Mucosa of descending colon (tissue), 3 donors: ENCODE results near the gene GJB6. TPM values are rescaled to one million over a fixed set of nuclear protein-coding genes. Genes with fewer than 3 reads are reported as not detected.

Source experiments
- ATAC-seq: fragments of 200-7000 bp; cut with Tn5 transposase; one replicate; pipeline ENCODE4 v1.9.1; 2020; ENCODE audit warnings: mild to moderate bottlenecking, moderate library complexity
- DNase-seq, 3 donors: peaks; one replicate each; pipeline ENCODE4 v3.0.0-alpha.2; 2020
- H3K36me3 ChIP-seq: fragments of 200-600 bp; one replicate; pipeline ENCODE4 v1.8.0; 2021; ENCODE audit warnings: low read depth, mild to moderate bottlenecking
- H3K4me1 ChIP-seq: fragments of 200-600 bp; one replicate; pipeline ENCODE4 v1.8.0; 2021; ENCODE audit warnings: low read depth, mild to moderate bottlenecking
- H3K4me3 ChIP-seq: fragments of 200-600 bp; one replicate; pipeline ENCODE4 v1.8.0; 2021; ENCODE audit warnings: mild to moderate bottlenecking
- H3K9me3 ChIP-seq: fragments of 200-600 bp; one replicate; pipeline ENCODE4 v1.8.0; 2021; ENCODE audit warnings: mild to moderate bottlenecking
- intact Hi-C, 2 donors: fragments of 100-400 bp; cut with DNase I in 1 of 2; cut with micrococcal nuclease in 1 of 2; formaldehyde crosslinking; loops; one replicate each; pipeline versions ENCODE4 v1.11.0 to v1.11.1; 2022; cut with DNase I, micrococcal nuclease
- total RNA-seq, 3 donors: library from RNA; stranded (reverse); fragmentation: NEBNext Ultra II Directional in 2 of 3; extraction: Animal tissue kit (Norgen Biotek cat#: 25700) in 2 of 3; gene quantifications; one replicate each; pipeline versions ENCODE4 v1.2.1 to v1.2.4, GENCODE V29; 2021 to 2023
- TF ChIP-seq, protein P1 (sequence below): fragments of 200-600 bp; IDR thresholded peaks from one replicate; pipeline ENCODE4 v1.8.0; 2022; ENCODE audit warnings: antibody characterized with exemption, mild to moderate bottlenecking
- donor health status: DM: no; HTN: no; CAD: no; lungs with moderate emphysema.
- donor health status: DM: no; HTN: no; CAD: no.
- donor health status: DM: no; HTN: yes; CAD: no.

The GJB6 gene
- total RNA-seq, 3 donors from 2014 or later: not detected

- intact Hi-C loops: no loop called here
- H3K36me3 ChIP-seq: no peaks in the 10 kb centered on the region
- ATAC-seq: no peak
- TF ChIP-seq, protein P1, sequence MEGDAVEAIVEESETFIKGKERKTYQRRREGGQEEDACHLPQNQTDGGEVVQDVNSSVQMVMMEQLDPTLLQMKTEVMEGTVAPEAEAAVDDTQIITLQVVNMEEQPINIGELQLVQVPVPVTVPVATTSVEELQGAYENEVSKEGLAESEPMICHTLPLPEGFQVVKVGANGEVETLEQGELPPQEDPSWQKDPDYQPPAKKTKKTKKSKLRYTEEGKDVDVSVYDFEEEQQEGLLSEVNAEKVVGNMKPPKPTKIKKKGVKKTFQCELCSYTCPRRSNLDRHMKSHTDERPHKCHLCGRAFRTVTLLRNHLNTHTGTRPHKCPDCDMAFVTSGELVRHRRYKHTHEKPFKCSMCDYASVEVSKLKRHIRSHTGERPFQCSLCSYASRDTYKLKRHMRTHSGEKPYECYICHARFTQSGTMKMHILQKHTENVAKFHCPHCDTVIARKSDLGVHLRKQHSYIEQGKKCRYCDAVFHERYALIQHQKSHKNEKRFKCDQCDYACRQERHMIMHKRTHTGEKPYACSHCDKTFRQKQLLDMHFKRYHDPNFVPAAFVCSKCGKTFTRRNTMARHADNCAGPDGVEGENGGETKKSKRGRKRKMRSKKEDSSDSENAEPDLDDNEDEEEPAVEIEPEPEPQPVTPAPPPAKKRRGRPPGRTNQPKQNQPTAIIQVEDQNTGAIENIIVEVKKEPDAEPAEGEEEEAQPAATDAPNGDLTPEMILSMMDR: no peak
- H3K4me3 ChIP-seq: no peak overlapping the region
- no peaks in the 10 kb centered on the region for H3K4me1 ChIP-seq
- no peaks in the 10 kb centered on the region for H3K9me3 ChIP-seq
- no peak for DNase-seq
These were observed 22.0 kb upstream of the GJB6 start for GRCh38 chr13:20254076-20254475.

GRCh38 chr13:20249913-20250312 is 17.8 kb upstream of the GJB6 start:
- H3K4me3 ChIP-seq: no peak overlapping the region
- ATAC-seq (no peak), DNase-seq (no peak)
- TF ChIP-seq, protein P1: no peak
- H3K9me3 ChIP-seq: no peaks in the 10 kb centered on the region
- intact Hi-C loops: no loop called here
- no peaks in the 10 kb centered on the region for H3K4me1 ChIP-seq
- H3K36me3 ChIP-seq: no peaks in the 10 kb centered on the region

- no peaks in the 10 kb centered on the region for H3K9me3 ChIP-seq
- TF ChIP-seq, protein P1: no peak
- no peak overlapping the region for H3K4me3 ChIP-seq
- H3K4me1 ChIP-seq: no peaks in the 10 kb centered on the region
- no peak for DNase-seq
- H3K36me3 ChIP-seq: no peaks in the 10 kb centered on the region
- intact Hi-C loops: no loop called here
- no peak for ATAC-seq
These were observed 15.8 kb upstream of the GJB6 start for GRCh38 chr13:20247963-20248362.

DNA sequence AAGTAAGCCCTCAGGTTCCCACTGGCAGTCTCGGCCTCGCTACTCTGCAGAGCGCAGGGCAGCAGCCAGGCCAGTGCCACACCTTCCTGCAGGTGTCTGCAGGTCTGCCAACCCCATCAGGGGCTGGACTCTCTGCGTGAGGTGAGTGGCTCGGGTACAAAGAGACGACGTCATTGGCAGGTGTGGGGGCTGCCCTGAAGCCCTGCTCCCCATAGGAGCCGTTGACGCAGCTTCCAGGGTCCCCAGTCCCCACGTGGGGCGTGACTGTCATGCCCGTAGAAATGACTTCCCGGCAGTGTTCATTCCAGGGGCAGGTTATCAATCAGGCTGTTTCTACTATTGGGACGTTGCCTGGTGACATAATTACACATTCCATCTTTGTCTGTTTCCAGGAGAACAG is 15.3 kb upstream of the GJB6 start:
- Histone ChIP-seq H3K4me1 (no peaks in the 10 kb centered on the region), H3K36me3 (no peaks in the 10 kb centered on the region), H3K9me3 (no peaks in the 10 kb centered on the region), H3K4me3 (no peak overlapping the region)
- intact Hi-C loops: no loop called here
- TF ChIP-seq, protein P1: no peak
- peak; percentile 76 for ATAC-seq
- peak in 2 of 3 donors; percentile 14 to 40 for DNase-seq

DNA sequence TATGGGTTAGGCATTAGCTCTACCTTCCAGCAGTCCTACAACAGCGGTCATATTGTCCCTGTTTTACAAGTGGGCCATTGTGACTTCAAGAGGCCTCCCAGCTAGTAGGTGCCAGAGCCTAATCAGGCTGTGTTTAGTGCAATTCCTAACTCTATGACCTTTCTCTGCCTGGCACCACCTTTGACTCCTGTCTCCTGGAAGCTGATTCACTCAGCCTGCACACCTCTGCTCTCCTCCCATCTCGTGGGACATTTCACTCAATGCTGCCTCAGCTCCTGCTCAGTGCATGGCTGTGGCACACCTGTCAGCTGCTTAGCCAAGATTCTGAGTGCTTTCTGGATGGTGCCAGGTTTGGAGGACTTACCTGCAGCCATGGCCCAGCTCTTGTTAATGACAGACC is 9.5 kb upstream of the GJB6 start:
- no peak overlapping the region for H3K4me3 ChIP-seq
- H3K9me3 ChIP-seq: no peaks in the 10 kb centered on the region
- intact Hi-C loops: no loop called here
- peak; percentile 55 for ATAC-seq
- H3K4me1 ChIP-seq: no peaks in the 10 kb centered on the region
- no peaks in the 10 kb centered on the region for H3K36me3 ChIP-seq
- no peak for DNase-seq
- TF ChIP-seq, protein P1: no peak

DNA sequence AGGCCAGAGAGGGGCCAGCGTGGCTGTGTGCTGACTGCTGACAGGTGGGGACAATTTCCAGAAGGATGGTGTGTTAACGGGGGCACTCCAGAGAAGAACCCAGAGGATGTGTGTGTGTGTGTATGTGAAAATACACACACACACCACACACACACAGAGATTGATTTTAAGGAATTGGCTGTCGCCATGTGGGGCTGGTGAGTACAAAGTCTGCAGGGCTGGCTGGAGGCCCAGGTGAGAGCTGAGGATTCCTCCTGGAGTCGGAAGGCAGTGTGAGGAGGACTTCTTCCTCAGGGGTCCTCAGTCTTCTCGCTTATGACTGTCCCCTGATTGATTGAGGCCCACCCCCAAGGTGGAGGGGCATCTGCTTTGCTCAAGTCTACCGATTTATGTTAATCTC is 7.6 kb upstream of the GJB6 start:
- H3K9me3 ChIP-seq: no peaks in the 10 kb centered on the region
- ATAC-seq: no peak
- intact Hi-C loops: no loop called here
- no peaks in the 10 kb centered on the region for H3K4me1 ChIP-seq
- H3K36me3 ChIP-seq: no peaks in the 10 kb centered on the region
- H3K4me3 ChIP-seq: no peak overlapping the region
- TF ChIP-seq, protein P1: no peak
- peak in 1 of 3 donors; percentile 13 for DNase-seq
